Breast epithelium (tissue), 3 donors: Measurements from ENCODE around the gene KMT2A.

Experiments used
- POLR2A ChIP-seq: fragments of 450-650 bp; IDR thresholded peaks from one replicate; pipeline ENCODE4 v1.6.1; 2016; ENCODE audit warnings: antibody characterized with exemption, mild to moderate bottlenecking, moderate library complexity
- POLR2AphosphoS5 ChIP-seq, 3 donors: sonication (generic); formaldehyde crosslinking; IDR thresholded peaks; one replicate each; pipeline ENCODE4 v1.6.1; 2017; ENCODE audit warnings: antibody characterized with exemption in 3 of 3
- TF ChIP-seq, protein P1 (sequence below), 3 donors: fragments of 450-650 bp; IDR thresholded peaks; one replicate each; pipeline ENCODE4 v1.5.1; 2016 to 2017; ENCODE audit warnings: antibody characterized with exemption in 3 of 3, mild to moderate bottlenecking in 3 of 3, moderate library complexity in 3 of 3

DNA sequence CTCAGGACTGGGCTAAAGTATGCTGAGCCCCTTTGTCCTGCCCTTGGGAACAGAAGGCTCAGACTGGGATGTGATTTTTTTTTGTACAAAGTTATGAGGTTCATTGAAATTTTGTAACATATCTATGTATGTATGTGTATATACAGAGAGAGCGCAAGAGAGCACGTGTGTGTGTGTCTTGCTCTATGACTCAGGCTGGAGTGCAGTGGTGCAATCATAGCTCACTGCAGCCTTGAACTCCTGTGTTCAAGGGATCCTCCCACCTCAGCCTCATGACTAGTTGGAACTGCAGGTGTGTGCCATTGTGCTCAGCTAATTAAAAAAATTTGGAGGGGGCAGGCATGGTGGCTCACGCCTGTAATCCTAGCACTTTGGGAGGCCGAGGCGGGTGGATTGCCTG is 100.4 kb downstream of the KMT2A start:
- TF ChIP-seq, protein P1, sequence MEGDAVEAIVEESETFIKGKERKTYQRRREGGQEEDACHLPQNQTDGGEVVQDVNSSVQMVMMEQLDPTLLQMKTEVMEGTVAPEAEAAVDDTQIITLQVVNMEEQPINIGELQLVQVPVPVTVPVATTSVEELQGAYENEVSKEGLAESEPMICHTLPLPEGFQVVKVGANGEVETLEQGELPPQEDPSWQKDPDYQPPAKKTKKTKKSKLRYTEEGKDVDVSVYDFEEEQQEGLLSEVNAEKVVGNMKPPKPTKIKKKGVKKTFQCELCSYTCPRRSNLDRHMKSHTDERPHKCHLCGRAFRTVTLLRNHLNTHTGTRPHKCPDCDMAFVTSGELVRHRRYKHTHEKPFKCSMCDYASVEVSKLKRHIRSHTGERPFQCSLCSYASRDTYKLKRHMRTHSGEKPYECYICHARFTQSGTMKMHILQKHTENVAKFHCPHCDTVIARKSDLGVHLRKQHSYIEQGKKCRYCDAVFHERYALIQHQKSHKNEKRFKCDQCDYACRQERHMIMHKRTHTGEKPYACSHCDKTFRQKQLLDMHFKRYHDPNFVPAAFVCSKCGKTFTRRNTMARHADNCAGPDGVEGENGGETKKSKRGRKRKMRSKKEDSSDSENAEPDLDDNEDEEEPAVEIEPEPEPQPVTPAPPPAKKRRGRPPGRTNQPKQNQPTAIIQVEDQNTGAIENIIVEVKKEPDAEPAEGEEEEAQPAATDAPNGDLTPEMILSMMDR (IDR thresholded peaks at IDR 0.05) = no peak
- TF ChIP-seq POLR2A (no peak), POLR2AphosphoS5 (IDR thresholded peaks at IDR 0.05) (no peak)
